OCI-LY7 (cell line): ENCODE measurements around the gene HJURP. TPM values are rescaled to one million over a fixed set of nuclear protein-coding genes. Genes with fewer than 3 reads are reported as not detected.

Source experiments
- BruUV-seq: library from RNA; stranded (reverse); fragments of 400-500 nt; replicated peaks from 2 replicates; lab custom pipeline; 2021; lab: Mats Ljungman, UMichigan
- CTCF ChIA-PET: fragments of 300-600 bp; sonication (Branson Sonifier 250); formaldehyde crosslinking; loops from one replicate; lab custom pipeline; 2022; ENCODE audit warnings: antibody characterized with exemption; ENCODE audit not compliant: unreplicated experiment; lab: Charles Lee
- POLR2A ChIA-PET: fragments of 300-600 bp; sonication (Branson Sonifier 250); formaldehyde crosslinking; loops from one replicate; lab custom pipeline; 2022; ENCODE audit warnings: antibody characterized with exemption; lab: Charles Lee
- DNase-seq: peaks from one replicate; pipeline ENCODE4 v3.0.0-alpha.2; 2015; ENCODE audit warnings: low spot score
- H2AFZ ChIP-seq: fragments of 200-600 bp; sonication (generic), shearing (Covaris generic); 2 replicates; pipeline ENCODE4 v1.6.1; 2014; ENCODE audit warnings: mild to moderate bottlenecking, antibody characterized with exemption, low read length, moderate library complexity
- H3K27ac ChIP-seq: fragments of 200-600 bp; sonication (generic); 2 replicates; pipeline ENCODE4 v1.5.1; 2014; ENCODE audit warnings: mixed run types, low read depth, mild to moderate bottlenecking, moderate library complexity, low read length, inconsistent platforms; ENCODE audit not compliant: poor library complexity, severe bottlenecking
- H3K36me3 ChIP-seq: fragments of 200-600 bp; sonication (generic); 2 replicates; pipeline ENCODE4 v1.6.1; 2014; ENCODE audit warnings: mild to moderate bottlenecking, antibody characterized with exemption, low read length, moderate library complexity, mixed read lengths; ENCODE audit not compliant: insufficient read depth
- H3K4me1 ChIP-seq: fragments of 200-600 bp; sonication (generic); 2 replicates; pipeline ENCODE4 v1.5.1; 2014; ENCODE audit warnings: mild to moderate bottlenecking, low read length; ENCODE audit not compliant: insufficient read depth, poor library complexity, severe bottlenecking
- H3K4me2 ChIP-seq: fragments of 200-600 bp; sonication (generic); 2 replicates; pipeline ENCODE4 v1.6.1; 2014; ENCODE audit warnings: mild to moderate bottlenecking, low read length
- H3K4me3 ChIP-seq: fragments of 200-600 bp; sonication (generic); 2 replicates; pipeline ENCODE4 v1.5.1; 2014; ENCODE audit warnings: mild to moderate bottlenecking, low read depth, low read length; ENCODE audit not compliant: poor library complexity, severe bottlenecking
- H3K79me2 ChIP-seq: fragments of 200-600 bp; sonication (generic); 2 replicates; pipeline ENCODE4 v1.6.1; 2016; ENCODE audit warnings: low read depth, mild to moderate bottlenecking, low read length, moderate library complexity, mixed read lengths; ENCODE audit not compliant: insufficient read depth
- H3K9me2 ChIP-seq: fragments of 200-600 bp; sonication (generic); 2 replicates; pipeline ENCODE4 v1.6.1; 2016; ENCODE audit warnings: mild to moderate bottlenecking, low read length, mixed read lengths; ENCODE audit not compliant: insufficient read depth
- H3K9me3 ChIP-seq: fragments of 200-600 bp; sonication (generic); 2 replicates; pipeline ENCODE4 v1.6.1; 2014; ENCODE audit warnings: mild to moderate bottlenecking, mixed run types, low read length, mixed read lengths
- H4K20me1 ChIP-seq: fragments of 200-600 bp; sonication (generic); 2 replicates; pipeline ENCODE4 v1.6.1; 2014; ENCODE audit warnings: mild to moderate bottlenecking, antibody characterized with exemption, low read length, moderate library complexity, mixed read lengths; ENCODE audit not compliant: insufficient read depth
- EZH2phosphoT487 ChIP-seq: fragments of 200-600 bp; sonication (generic); IDR thresholded peaks from 2 replicates; pipeline ENCODE4 v1.6.1; 2018; ENCODE audit warnings: low read depth, borderline replicate concordance, mild to moderate bottlenecking, mixed run types, antibody characterized with exemption, low read length, moderate library complexity, mixed read lengths
- intact Hi-C: fragments of 100-400 bp; cut with micrococcal nuclease; formaldehyde crosslinking; loops from one replicate; pipeline ENCODE4 v1.10.0; 2022; ENCODE audit not compliant: unreplicated experiment
- total RNA-seq, 2 experiments: library from RNA; depleted of rRNA in 1 of 2; stranded (reverse); fragments of >200 nt in 1 of 2; shearing (Covaris generic) in 1 of 2; gene quantifications; 2 replicates each; pipeline ENCODE4 v1.2.3, GENCODE V29; 2014 to 2022
- TF ChIP-seq, protein P1 (sequence below): fragments of 200-600 bp; sonication (generic); conservative IDR thresholded peaks from 2 replicates; pipeline ENCODE4 v1.5.1; 2014; ENCODE audit warnings: mild to moderate bottlenecking, antibody characterized with exemption, low read length, moderate library complexity, mixed read lengths

Gene HJURP
- total RNA-seq, 2 experiments from 2014 or later, result 94.3 to 122 TPM

DNA sequence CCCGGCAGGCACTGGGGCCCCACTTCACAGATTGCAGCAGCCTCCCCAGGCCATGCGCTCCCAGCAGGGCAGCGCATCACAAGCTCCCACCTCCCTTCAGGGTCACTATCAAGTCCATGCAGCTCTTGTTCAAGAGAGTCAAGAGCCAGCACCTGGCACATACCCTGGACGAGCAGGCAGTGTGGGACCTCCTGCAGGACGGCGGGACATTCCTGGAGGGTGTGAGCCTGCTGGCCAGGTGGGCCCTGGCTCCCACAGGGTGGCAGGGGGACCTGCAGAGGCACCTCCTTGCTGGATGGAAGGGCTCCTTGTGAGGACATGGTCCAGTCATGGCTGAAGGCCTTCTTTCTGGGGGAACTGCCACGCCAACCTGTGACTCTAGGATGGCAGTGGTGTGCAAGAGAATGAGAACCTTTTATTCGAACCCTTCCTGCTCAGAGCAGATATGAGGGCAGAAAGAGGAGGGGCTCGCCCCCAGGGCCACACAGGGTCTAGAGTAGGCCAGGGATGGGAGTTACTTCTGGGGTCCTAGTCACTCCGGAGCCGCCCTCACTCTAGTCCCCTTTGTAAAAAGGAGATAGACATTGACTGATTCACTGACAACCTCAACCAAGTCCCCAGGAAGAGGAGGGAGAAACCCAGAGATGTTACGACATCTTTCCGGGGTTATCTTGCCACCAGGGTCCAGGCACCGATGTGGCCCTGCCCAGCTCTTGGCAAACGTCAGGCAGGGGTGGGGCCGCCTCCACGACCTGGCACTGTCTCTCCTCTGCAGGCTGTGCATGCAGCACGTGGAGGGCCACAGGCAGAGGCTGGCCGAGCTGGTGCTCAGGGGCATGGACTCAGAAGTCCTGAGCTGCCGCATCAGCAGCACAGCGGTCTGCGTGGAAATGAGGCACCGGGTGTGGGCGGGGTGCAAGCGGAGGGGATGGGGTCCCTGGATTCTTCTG is 31.3 kb downstream of the HJURP start:
- Histone ChIP-seq H2AFZ (no peak overlapping the region), H4K20me1 (no peaks in the 10 kb centered on the region), H3K36me3 (no peaks in the 10 kb centered on the region), H3K9me2 (no peaks in the 10 kb centered on the region), H3K4me3 (no peak overlapping the region), H3K4me1 (no peaks in the 10 kb centered on the region), H3K4me2 (no peak overlapping the region), H3K27ac (no peak overlapping the region), H3K79me2 (no peaks in the 10 kb centered on the region), H3K9me3 (no peaks in the 10 kb centered on the region)
- POLR2A ChIA-PET, result no interaction called here
- CTCF ChIA-PET, result no interaction called here
- DNase-seq, result no peak
- no TSS peak for BruUV-seq
- intact Hi-C loops, result no loop called here
- TF ChIP-seq, protein P1, sequence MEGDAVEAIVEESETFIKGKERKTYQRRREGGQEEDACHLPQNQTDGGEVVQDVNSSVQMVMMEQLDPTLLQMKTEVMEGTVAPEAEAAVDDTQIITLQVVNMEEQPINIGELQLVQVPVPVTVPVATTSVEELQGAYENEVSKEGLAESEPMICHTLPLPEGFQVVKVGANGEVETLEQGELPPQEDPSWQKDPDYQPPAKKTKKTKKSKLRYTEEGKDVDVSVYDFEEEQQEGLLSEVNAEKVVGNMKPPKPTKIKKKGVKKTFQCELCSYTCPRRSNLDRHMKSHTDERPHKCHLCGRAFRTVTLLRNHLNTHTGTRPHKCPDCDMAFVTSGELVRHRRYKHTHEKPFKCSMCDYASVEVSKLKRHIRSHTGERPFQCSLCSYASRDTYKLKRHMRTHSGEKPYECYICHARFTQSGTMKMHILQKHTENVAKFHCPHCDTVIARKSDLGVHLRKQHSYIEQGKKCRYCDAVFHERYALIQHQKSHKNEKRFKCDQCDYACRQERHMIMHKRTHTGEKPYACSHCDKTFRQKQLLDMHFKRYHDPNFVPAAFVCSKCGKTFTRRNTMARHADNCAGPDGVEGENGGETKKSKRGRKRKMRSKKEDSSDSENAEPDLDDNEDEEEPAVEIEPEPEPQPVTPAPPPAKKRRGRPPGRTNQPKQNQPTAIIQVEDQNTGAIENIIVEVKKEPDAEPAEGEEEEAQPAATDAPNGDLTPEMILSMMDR, result no peak
- no peak for TF ChIP-seq EZH2phosphoT487

DNA sequence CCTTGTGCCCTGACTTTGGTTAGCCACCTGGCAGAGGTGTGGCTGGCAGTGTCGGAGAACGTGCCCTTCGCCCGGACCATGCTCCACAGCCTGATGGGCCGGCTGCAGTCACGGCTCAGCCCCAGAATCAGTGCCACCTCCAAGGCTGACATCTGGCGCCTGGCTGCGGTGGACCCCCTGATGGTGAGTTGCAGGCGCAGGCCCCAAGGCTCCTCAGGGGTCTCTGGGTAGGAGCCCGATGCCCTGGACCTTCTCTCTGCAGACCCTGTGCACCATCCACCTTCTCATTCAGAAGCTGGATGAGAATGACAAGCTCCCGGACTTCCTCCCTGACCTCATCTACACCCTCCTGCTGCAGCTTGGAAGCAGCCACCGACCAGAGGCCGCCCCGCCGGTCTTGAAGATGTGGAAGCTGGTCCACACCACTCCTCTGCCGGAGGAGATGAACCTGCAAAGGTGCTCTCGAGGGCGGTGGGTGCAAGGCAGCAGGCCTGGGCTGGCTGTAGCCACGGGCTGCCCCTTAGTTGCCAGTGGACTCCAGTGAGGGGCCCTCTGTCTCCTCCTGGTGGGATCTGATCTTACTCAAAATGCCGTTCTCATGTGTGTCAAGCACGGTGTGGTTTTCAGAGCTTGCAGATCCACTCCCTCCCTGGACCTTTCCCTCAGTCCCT is 32.1 kb downstream of the HJURP start:
- POLR2A ChIA-PET, result no interaction called here
- BruUV-seq, result no TSS peak
- no peak overlapping the region for H3K4me2 ChIP-seq
- no peaks in the 10 kb centered on the region for H3K4me1 ChIP-seq
- no peak overlapping the region for H2AFZ ChIP-seq
- H4K20me1 ChIP-seq, result no peaks in the 10 kb centered on the region
- DNase-seq, result no peak
- CTCF ChIA-PET, result no interaction called here
- no peak overlapping the region for H3K4me3 ChIP-seq
- TF ChIP-seq EZH2phosphoT487, result no peak
- TF ChIP-seq, protein P1, result no peak
- H3K9me3 ChIP-seq, result no peaks in the 10 kb centered on the region
- no peaks in the 10 kb centered on the region for H3K9me2 ChIP-seq
- H3K36me3 ChIP-seq, result no peaks in the 10 kb centered on the region
- no peaks in the 10 kb centered on the region for H3K79me2 ChIP-seq
- intact Hi-C loops, result no loop called here
- no peak overlapping the region for H3K27ac ChIP-seq
